ENCODE results near the gene NEGR1. TPM values are rescaled to one million over a fixed set of nuclear protein-coding genes. Genes with fewer than 3 reads are reported as not detected.
A peak's percentile ranks its signal among the peaks of the same experiment; 100 is the strongest.

The NEGR1 gene
- total and polyA plus RNA-seq, 12 donors = 2.3 to 18.3 (median 5.2) TPM

- Histone ChIP-seq H3K4me1 (no peaks in the 10 kb centered on the region), H3K27ac (no peak overlapping the region), H3K9me3 (no peaks in the 10 kb centered on the region), H3K36me3 (no peaks in the 10 kb centered on the region), H3K4me3 (no peak overlapping the region), H3K27me3 (no peaks in the 10 kb centered on the region)
- WGBS, 2 donors = 80% methylated on average over 3 of the region's 3 CpGs
- TF ChIP-seq CTCF (IDR thresholded peaks at IDR 0.05) = no peak
- ATAC-seq (no peak), DNase-seq (no peak)
- intact Hi-C loops (cut with DNase I) = no loop called here
Observed at GRCh38 chr1:71994646-71995045, 287.7 kb downstream of the NEGR1 start.

- TF ChIP-seq CTCF (IDR thresholded peaks at IDR 0.05) = no peak
- H3K4me1 ChIP-seq = peaks cover 0 to 14% (median 0%) of the 10 kb centered on the region in 9 donors
- DNase-seq (no peak), ATAC-seq (no peak)
- H3K27me3 ChIP-seq = no peaks in the 10 kb centered on the region
- H3K36me3 ChIP-seq = no peaks in the 10 kb centered on the region
- H3K9me3 ChIP-seq = no peaks in the 10 kb centered on the region
- no peak overlapping the region for H3K27ac ChIP-seq
- intact Hi-C loops (cut with DNase I) = no loop called here
- WGBS, 2 donors = 28 to 41% methylated on average over 6 of the region's 6 CpGs
- no peak overlapping the region for H3K4me3 ChIP-seq
Observed at GRCh38 chr1:71987181-71987580, 295.2 kb downstream of the NEGR1 start.

- H3K36me3 ChIP-seq = no peaks in the 10 kb centered on the region
- peaks cover 0 to 14% (median 0%) of the 10 kb centered on the region in 9 donors for H3K4me1 ChIP-seq
- H3K4me3 ChIP-seq = no peak overlapping the region
- H3K9me3 ChIP-seq = no peaks in the 10 kb centered on the region
- H3K27ac ChIP-seq = no peak overlapping the region
- WGBS, 2 donors = 43 to 62% methylated on average over 3 of the region's 3 CpGs
- intact Hi-C loops (cut with DNase I) = no loop called here
- TF ChIP-seq CTCF (IDR thresholded peaks at IDR 0.05) = no peak
- ATAC-seq = peak in 2 of 8 donors; percentile 51 to 52
- H3K27me3 ChIP-seq = no peaks in the 10 kb centered on the region
- no peak for DNase-seq
Observed at GRCh38 chr1:71986160-71986559, 296.2 kb downstream of the NEGR1 start.

- intact Hi-C loops (cut with DNase I) = no loop called here
- DNase-seq (no peak), ATAC-seq (no peak)
- H3K4me1 ChIP-seq = peaks cover 0 to 17% (median 4%) of the 10 kb centered on the region in 9 donors
- no peaks in the 10 kb centered on the region for H3K9me3 ChIP-seq
- H3K4me3 ChIP-seq = no peak overlapping the region
- WGBS, 2 donors = 93 to 97% methylated on average over 1 of the region's 1 CpG
- H3K36me3 ChIP-seq = no peaks in the 10 kb centered on the region
- H3K27me3 ChIP-seq = no peaks in the 10 kb centered on the region
- no peak overlapping the region for H3K27ac ChIP-seq
- TF ChIP-seq CTCF (IDR thresholded peaks at IDR 0.05) = no peak
Observed at GRCh38 chr1:71980556-71980955, 301.8 kb downstream of the NEGR1 start.

All from heart right ventricle (tissue), 16 donors.